Measurements from ENCODE around the gene FBXO17. TPM values are rescaled to one million over a fixed set of nuclear protein-coding genes. Genes with fewer than 3 reads are reported as not detected.
"Not testable (repeated sequence)": the region's sequence is repeated elsewhere in the genome, so short reads cannot be mapped to it uniquely, and the experiment has no call there.

Gene FBXO17
- total RNA-seq, 1 experiment from 2014 or later, result 142 TPM

DNA sequence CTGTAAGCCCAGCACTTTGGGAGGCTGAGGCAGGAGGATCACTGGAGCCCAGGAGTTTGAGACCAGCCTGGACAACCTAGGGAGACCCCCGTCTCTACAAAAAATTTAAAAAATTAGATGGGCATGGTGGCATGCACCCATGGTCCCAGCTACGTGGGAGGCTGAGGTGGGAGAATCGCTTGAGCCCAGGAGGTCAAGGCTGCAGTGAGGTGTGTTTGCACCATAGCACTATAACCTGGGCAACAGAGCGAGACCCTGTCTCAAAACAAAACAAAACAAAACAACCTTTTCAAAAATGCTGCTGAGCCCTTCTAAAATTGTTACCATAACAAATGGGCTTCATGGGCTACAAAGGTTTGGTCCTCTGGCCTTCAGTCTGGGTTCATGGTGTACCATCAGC, 13.1 kb upstream of the FBXO17 start:
- in situ Hi-C loops (cut with HindIII; ENCODE audit: low pct_unique_long_range_greater_than_20kb, low sequenced_read_pairs); DNase-seq (ENCODE audit: low read depth): not testable (repeated sequence)

DNA sequence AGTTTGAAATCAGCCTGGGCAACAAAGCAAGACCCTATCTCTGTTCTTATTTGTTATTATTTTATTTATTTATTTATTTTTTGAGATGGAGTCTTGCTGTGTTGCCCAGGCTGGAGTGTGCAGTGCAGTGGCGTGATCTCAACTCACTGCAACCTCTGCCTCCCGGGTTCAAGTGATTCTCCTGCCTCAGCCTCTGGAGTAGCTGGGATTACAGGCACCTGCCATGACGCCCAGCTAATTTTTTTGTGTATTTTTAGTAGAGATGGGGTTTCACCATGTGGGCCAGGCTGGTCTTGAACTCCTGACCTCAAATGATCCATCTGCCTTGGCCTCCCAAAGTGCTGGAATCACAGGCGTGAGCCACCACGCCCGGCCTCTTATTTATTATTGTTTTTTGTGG, 12.2 kb upstream of the FBXO17 start:
- in situ Hi-C loops (cut with HindIII; ENCODE audit: low pct_unique_long_range_greater_than_20kb, low sequenced_read_pairs); DNase-seq (ENCODE audit: low read depth): not testable (repeated sequence)

DNA sequence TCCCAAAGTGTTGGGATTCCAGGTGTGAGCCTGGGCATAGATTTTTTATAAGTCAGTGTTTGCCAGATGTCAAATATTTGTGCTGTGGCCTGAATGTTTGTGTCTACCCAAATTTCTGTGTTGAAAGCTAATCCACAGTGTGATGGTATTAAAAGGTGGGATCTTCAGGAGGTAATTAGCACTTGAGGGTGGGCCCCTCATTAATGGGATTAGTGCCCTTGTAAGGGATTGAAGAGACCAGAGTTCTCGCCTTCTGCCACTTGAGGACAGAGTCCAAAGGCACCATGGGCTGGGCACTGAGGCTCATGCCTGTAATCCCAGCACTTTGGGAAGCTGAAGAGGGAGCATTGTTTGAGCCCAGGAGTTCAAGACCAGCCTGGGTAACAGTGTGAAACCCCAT, 9.7 kb upstream of the FBXO17 start:
- no peak for DNase-seq (ENCODE audit: low read depth)
- in situ Hi-C loops (cut with HindIII; ENCODE audit: low pct_unique_long_range_greater_than_20kb, low sequenced_read_pairs), result no loop called here

DNA sequence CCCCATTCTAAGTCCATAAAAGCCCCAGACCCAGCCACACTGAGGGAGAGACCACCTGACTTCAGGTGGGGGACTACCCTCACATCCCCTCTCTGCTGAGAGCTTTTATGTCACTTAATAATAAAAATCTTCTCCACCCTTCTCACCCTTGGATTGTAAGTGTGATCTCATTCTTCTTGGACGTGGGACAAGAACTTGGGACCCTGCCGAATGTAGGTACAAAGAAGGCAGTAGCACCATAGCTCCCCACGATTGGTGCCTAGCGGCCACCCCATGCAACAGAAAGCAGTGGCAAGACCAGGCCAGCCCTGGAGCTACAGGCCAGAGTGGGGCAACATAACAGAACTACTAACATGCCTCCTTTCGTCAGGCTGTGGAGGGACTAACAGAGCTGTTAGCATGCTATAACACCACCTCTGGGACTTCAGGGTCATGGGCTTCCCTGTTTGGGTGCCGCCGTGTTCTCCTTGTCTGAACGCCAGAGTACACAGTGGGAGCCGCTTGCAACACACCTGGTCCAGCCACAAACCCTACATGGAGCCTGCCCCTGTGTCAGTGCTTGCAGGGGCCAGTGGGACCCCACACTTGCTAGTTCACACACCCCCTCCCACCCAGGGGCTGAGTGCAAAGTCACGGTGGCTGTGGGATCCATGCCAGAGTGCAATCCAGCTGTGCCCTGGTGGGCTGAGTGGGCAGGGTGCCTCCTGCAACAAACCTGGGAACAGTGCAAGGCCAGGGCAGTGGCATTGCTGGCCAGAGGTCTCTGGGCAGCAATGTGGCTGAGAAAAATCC, 5.2 kb upstream of the FBXO17 start:
- DNase-seq (ENCODE audit: low read depth), result peak; percentile 27
- in situ Hi-C loops (cut with HindIII; ENCODE audit: low pct_unique_long_range_greater_than_20kb, low sequenced_read_pairs), result no loop called here

DNA sequence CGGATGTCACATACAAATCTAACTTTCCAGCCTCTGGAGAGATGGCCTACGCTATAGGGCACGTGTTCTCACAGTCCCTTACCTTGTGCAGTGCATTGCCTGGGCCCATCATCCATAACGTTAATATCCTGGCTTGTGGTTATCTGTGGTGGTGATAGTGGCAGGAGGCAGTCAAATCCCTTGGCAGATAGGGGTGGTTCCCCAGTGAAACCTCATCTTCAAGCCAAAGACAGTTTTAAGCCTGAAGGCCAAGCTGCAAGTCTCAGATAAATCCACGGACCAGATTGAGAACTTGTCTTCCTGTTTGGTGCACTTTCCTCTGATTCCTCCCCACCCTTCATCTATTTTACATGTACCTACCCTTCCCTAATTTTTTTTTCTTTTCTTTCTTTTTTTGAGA, 4.3 kb upstream of the FBXO17 start:
- DNase-seq (ENCODE audit: low read depth), result no peak
- in situ Hi-C loops (cut with HindIII; ENCODE audit: low pct_unique_long_range_greater_than_20kb, low sequenced_read_pairs), result no loop called here

DNA sequence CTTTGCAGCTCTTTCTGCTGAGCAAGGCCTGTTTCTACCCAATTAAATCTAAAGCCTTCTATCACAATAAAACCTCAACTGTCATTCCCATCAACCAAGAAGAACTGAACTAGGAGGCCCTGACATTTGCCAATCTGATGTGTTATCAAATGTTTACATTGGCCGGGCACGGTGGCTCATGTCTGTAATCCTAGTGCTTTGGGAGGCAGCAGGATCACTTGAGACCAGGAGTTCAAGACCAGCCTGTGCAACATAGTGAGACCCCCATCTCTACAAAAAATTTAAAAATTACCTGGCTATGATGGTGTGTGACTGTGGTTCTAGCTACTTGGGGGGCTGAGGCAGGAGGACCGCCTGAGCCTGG, 2.8 kb upstream of the FBXO17 start:
- in situ Hi-C loops (cut with HindIII; ENCODE audit: low pct_unique_long_range_greater_than_20kb, low sequenced_read_pairs), result no loop called here

DNA sequence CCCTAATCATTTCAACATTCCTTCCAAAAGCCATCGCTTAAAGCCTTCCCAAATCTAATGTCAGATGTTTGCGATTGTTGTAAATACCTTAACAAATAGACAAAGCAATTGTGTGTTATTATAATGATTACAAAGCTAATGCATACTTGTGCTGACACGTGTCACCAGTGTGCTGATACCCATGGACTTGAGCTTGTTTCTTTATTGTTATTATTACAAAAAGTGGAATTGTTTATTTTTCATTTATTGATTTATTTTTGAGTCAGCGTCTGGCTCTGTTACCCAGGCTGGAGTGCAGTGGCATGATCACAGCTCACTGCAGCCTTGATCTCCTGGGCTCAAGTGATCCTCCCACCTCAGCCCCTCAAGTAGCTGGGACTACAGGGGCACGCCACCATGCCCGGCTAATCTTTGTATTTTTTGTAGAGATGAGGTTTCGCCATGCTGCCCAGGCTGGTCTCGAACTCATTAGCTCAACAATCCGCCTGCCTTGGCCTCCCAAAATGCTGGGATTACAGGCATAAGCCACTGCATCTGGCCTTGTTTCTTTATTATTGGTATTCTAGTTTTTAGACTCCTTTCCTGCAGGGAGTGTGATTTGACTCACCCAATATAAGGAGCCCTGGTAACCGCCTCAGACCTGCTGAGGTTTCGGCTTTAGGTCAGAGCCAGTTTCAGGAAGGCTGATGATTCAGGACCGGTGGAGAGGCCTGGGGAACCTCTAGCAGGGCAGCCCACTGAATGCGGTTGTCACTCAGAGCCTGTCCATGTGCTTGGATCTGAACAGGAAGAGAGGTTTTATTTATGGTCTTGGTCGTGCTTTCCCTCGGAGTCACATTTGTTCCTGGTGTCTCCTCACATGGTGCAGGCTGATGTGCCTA, 2.1 kb upstream of the FBXO17 start:
- in situ Hi-C loops (cut with HindIII; ENCODE audit: low pct_unique_long_range_greater_than_20kb, low sequenced_read_pairs), result no loop called here
- no peak for DNase-seq (ENCODE audit: low read depth)

More for the DNA sequence above, 2.8 kb upstream of the FBXO17 start:
- no peak for DNase-seq (ENCODE audit: low read depth)

DNA sequence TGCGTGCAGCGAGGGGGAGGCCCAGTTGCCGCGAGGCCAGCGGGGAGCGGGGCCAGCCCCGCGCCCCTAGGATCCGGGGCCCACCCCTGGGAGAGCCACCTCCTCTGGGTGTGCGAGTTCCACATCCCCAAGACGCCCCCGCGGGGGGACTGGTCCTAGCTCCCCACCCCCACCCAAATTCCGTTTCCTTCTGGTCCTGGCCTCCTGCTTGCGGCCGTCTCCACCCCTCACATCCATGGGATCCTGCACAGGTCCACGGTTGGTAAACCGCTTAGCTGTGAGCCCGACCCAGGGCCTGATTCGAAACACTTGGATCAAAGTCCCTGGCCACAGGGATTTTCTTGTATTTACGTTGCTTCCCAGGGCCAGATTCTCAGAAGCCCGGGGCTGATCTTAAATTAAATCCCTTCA, 324 bp upstream of the FBXO17 start:
- in situ Hi-C loops (cut with HindIII; ENCODE audit: low pct_unique_long_range_greater_than_20kb, low sequenced_read_pairs), result no loop called here
- DNase-seq (ENCODE audit: low read depth), result peak; percentile 85

DNA sequence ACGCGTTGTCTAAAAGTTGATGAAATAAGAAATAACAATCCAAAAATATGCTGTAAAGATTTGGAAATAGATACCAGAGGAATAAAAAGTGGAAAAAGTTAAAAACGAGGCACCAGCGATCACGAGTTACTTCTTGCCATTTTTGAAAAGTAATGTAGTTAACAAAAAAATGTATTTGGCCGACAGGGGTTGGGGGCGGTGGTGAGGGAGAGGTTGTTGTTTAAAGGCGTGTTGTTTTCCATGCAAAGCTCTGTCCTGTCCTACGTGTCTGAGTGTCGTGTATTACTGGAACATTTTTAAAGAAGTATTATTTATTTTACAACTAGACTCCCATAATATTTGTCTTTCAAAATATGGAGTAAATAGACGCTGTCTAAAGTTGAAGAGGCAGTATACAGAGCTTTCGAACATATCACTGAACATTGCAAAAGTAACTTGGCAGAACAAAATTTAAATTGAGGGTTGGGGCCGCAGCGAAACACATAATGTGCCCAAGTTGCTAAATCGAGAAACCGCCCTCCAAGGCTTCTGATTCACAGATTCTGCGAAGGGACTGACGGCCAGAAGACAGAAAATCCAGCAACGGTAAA, 823 bp downstream of the FBXO17 start:
- in situ Hi-C loops (cut with HindIII; ENCODE audit: low pct_unique_long_range_greater_than_20kb, low sequenced_read_pairs), result no loop called here
- no peak for DNase-seq (ENCODE audit: low read depth)

DNA sequence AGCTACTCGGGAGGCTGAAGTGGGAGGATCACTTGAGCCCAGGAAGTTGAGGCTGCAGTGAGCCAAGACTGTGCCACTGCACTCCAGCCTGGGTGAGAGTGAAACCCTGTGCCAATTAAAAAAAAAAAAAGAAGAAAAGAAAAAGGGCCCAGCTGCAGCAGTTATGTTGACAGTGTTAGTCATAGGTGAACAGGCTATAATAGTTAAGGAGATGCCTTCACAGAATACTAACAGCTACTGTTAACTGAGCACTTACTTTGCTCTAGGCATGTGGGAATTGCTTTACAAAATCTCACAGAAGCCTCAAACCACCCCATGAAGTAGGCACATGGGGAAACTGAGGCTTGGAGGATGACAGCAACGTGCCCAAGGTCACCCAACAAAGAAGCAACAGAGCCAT, 3.9 kb downstream of the FBXO17 start:
- in situ Hi-C loops (cut with HindIII; ENCODE audit: low pct_unique_long_range_greater_than_20kb, low sequenced_read_pairs), result no loop called here
- no peak for DNase-seq (ENCODE audit: low read depth)

DNA sequence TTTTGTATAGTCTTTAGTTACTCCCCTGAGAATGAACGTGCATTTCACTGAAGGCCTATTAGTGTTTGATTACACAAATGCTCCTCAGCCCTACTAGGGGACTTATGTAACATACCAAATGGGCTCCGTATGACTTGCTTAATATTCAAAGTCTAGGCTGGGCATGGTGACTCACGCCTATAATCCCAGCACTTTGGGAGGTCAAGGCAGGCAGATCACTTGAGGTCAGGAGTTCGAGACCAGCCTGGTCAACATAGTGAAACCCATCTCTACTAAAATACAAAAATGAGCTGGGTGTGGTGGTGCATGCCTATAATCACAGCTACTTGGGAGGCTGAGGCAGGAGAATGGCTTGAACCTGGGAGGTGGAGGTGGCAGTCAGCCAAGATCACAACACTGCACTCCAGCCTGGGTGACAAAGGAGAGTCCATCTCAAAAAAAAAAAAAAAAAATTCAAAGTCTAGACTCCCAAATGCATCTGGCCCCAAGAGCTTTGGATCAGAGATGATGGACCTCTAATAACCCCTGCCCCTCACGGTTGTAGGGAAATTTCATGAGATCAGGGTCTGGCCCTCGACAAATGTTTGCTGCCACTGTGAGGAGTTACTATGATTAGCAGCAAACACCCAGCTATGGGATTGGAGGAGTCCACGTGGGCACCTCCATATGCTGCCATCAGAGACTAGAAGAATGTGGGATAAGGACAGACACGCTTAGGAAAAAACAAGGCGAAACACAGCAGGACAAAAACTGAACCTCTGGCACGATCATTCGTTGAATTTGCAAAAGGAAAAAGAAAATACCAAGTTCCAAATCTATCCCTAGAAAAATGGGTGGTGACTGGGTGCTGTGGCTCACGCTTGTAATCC, 4.6 kb downstream of the FBXO17 start:
- in situ Hi-C loops (cut with HindIII; ENCODE audit: low pct_unique_long_range_greater_than_20kb, low sequenced_read_pairs), result no loop called here
- no peak for DNase-seq (ENCODE audit: low read depth)

DNA sequence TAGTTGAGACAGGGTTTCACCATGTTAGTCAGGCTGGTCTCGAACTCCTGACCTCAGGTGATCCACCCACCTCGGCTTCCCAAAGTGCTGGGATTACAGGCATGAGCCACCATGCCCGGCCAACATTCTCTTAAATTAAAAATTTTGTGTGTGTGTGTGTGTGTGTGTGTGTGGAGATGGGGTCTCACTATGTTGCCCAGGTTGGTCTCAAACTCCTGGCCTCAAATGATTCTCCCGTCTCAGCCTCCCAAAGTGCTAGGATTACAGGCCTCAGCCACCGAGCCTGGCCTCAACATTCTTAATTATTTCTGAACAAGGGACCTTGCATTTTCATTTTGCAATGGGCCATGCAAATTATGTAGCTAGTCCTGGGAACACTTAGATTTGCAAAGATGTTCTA, 9.4 kb downstream of the FBXO17 start:
- DNase-seq (ENCODE audit: low read depth); in situ Hi-C loops (cut with HindIII; ENCODE audit: low pct_unique_long_range_greater_than_20kb, low sequenced_read_pairs): not testable (repeated sequence)

DNA sequence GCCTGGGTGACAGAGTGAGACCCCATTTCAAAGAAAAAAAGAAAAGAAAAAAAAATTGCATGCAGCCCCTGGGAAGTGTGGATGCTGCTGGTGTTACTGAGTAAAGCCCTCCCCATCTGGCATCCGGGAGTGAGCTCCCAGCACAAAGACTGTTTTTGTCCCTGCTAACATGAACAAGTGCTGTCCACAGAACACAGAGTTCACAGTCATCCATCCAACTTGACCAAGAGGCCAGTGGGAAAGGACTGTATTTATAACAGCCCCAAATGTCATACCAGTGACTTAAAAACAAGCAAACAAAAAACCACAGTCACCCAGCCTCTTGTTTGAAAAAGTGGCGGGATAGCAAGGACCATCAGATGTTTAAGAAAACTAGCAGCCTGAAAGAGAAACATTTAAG, 10.8 kb downstream of the FBXO17 start:
- no peak for DNase-seq (ENCODE audit: low read depth)
- in situ Hi-C loops (cut with HindIII; ENCODE audit: low pct_unique_long_range_greater_than_20kb, low sequenced_read_pairs), result no loop called here

DNA sequence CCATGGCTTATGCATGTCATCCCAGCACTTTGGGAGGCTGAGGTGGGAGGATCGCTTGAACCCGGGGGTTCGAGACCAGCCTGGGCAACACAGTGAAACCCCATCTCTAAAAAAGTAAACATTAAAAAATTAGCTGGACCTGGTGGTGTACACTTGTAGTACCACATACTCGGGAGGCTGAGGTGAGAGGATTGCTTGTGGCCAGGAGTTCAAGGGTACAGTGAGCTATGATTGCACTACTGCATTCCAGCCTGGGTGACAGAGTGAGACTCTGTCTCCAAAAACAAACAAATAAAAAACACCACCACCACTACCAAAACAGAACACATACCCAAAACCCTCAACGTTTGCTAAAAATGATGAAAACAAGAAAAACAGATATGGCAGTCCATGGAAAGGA, 15.9 kb downstream of the FBXO17 start:
- DNase-seq (ENCODE audit: low read depth), result no peak
- in situ Hi-C loops (cut with HindIII; ENCODE audit: low pct_unique_long_range_greater_than_20kb, low sequenced_read_pairs), result no loop called here

DNA sequence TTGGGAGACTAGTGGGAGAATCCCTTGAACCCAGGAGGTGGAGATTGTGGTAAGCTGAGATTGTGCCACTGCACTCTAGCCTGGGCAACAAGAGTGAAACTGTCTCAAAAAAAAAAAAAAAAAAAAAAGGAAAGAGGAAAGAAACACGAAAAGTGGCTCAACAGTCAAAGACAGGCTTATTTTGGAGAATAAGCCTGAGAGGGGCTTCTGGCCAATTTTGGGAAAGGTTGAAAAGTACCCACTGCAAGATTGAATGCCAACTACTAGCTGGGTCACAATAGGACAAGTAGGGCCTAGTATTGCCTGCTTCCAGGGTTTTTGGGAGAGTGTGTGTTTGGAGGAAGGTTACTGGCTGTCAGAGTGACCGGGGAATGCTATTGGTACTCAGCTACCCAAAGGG, 17.2 kb downstream of the FBXO17 start:
- no peak for DNase-seq (ENCODE audit: low read depth)
- in situ Hi-C loops (cut with HindIII; ENCODE audit: low pct_unique_long_range_greater_than_20kb, low sequenced_read_pairs), result no loop called here

DNA sequence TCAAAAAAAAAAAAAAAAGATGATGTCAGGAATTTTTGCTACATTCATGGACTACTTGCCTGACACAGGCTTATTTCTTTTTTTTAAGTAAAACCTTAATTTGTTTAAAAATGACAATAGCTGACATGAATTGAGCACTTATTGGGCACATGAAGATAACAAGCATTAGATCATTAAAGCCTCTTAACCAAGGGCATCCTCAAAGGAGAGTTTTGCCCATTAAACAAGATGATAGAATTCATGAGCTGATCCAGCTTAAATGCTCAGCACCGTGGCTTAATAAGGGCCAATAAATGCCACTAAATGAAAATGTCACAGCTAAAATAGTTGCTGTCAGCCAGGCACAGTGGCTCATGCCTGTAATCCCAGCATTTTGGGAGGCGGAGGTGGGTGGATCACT, 19.3 kb downstream of the FBXO17 start:
- in situ Hi-C loops (cut with HindIII; ENCODE audit: low pct_unique_long_range_greater_than_20kb, low sequenced_read_pairs), result no loop called here

DNA sequence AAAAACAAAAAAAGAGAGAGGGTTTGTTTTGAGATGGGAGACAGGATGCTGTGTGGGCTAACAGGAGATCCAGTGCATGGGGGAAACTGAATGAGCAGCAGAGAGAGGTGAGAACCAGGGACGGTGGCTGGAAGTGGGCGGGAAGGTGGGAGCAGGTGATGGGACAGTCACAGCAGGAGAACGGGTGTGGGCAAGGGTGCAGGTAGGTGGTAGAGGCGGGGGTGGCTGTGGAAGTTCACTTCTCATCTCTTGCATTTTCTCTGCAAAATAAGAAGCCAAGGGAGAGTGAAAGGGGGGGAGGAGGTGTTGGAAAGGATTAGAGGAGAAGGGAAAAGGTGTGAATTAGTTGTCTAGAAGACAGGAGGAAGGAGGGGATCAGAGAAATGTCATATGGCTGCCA, 21.9 kb downstream of the FBXO17 start:
- DNase-seq (ENCODE audit: low read depth), result no peak
- in situ Hi-C loops (cut with HindIII; ENCODE audit: low pct_unique_long_range_greater_than_20kb, low sequenced_read_pairs), result no loop called here

More for the DNA sequence above, 19.3 kb downstream of the FBXO17 start:
- DNase-seq (ENCODE audit: low read depth), result no peak

DNA sequence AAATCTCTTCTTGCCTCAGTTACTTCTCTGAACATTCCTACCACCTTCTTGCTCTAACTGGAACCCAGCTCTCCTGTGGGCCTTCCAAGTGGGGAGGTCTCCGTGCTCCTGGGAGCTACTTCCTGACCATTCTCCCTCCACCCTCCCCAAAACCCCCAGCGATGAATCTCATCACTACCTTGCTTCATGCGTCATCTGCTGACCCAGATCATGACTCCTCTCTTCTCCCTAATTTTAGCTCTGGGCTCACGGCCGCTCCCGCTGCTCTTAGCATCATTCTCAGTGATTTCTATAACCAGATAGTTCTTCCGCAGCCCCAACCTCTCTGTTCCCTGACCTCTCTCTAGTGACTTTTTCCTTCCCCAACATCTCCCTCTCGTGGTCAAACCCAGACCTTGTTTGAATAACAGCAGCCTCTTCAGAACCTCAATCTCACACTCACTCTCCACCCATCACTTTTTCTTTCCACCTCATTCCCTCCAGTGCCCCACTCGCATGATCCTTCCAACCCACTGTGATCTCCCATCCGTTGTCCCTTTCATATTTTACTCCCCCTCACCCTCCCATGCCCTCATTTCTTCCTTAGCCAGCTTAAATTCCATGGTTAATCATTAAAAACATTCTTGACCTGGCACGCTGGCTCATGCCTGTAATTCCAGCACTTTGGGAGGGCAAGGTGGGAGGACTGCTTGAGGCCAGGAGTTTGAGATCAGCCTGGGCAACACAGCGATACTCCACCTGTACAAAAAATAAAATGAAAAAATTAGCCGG, 23.0 kb downstream of the FBXO17 start:
- DNase-seq (ENCODE audit: low read depth), result peak; percentile 98

More for the DNA sequence above, 23.0 kb downstream of the FBXO17 start:
- in situ Hi-C loops (cut with HindIII; ENCODE audit: low pct_unique_long_range_greater_than_20kb, low sequenced_read_pairs), result no loop called here
